GM19240 (cell line): ENCODE results near the gene WASHC4.

ENCODE experiments used
- DNase-seq: peaks from one replicate; pipeline ENCODE4 v3.0.0; 2011; ENCODE audit warnings: low spot score; ENCODE audit not compliant: insufficient read length

WASHC4 gene

GRCh38 chr12:105107494-105108371, at the start of gene WASHC4:
Gene WASHC4 (plus strand): TSS chr12:105107731. CDS start chr12:105107801, 70 bp downstream.
- DNase-seq, result peak; percentile 90

GRCh38 chr12:105060715-105061378, 46.7 kb upstream of the WASHC4 start:
- DNase-seq, result no peak

GRCh38 chr12:105064564-105065178, 42.9 kb upstream of the WASHC4 start:
- DNase-seq, result no peak

- DNase-seq, result no peak
These were observed 40.0 kb upstream of the WASHC4 start for GRCh38 chr12:105067511-105068031.

- no peak for DNase-seq
These were observed 37.4 kb upstream of the WASHC4 start for GRCh38 chr12:105069936-105070702.

GRCh38 chr12:105071981-105072380, 35.5 kb upstream of the WASHC4 start:
- DNase-seq, result no peak

GRCh38 chr12:105072888-105073488, 34.5 kb upstream of the WASHC4 start:
- DNase-seq, result no peak

DNA sequence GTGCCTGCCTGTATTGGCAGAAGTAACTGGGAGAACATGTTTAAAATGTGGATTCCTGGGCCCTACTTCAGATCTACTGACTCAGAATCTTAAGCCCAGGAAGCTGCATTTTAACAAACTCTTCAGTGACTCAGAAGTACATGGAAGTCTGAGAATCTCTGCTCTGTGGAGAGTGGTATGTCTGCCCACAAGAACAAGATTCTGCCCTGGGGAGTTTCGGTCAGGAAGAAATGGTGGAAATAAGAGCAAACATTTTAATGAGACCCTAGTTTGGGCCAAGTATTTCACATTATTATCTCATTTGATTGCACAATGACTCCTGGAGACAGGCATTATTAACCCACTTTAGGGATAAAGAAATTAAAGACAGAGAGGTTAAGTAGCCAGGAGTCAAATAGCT, 31.4 kb upstream of the WASHC4 start:
- no peak for DNase-seq

GRCh38 chr12:105076913-105077312, 30.6 kb upstream of the WASHC4 start:
- DNase-seq, result no peak

- DNase-seq, result no peak
These were observed 30.1 kb upstream of the WASHC4 start for GRCh38 chr12:105077435-105077834.

DNA sequence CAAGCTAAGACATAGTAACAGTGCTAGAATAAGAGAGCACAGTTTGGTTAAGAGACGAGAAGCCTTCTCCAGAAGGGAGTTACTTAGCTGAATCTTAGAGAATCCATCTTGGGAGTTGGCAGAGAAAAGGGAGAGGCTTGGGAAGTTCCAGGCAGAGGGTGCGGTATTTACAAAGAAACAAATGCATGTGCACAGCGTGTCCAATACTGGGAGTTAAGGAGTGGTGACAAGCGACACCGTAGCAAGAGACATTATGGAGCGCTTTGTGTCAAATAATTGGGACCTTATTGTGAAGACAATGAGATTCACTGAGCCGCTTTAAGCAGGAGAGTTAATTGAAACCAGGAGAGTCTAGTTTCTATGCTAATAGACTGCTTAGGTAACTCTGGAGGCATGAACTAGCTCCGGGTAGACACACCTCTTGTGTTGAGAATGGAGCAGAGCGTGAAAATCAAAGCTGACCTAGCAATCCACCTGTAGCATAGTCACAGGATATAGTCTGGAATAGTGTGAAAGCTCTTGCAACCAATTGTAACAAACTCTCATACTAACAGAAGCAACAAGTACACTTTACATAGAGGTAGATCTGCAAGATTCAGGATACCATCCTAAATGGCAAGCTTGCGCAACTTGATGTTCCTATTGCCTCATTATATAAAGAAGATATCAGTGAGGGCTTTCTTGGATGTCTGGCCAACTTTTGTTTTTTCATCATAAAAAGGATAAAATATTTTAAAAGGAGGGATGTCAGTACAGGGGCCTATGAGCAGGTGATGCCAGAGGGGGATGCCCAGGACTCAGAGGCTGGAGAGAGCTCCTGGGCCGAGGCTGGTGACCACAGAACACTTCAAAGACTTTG, 28.6 kb upstream of the WASHC4 start:
- no peak for DNase-seq

DNA sequence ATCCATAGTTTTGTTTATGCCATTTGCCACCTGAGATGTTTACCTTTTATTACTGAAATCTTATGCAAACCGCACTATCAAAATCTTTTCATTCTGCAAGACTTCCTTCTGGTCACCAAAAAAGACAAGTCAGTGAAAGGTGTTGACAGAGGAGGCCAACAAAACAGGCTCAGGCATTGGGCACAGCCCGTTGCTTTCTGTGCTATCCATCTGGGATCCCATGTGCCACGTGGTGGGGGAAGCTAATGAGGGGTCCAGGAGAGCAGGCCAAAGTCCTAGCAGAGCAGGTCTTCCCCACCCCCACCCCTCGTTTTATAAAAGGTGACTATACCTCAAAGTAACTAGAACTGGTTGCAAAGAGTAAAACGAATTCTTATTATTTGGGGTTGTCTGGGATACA, 24.5 kb upstream of the WASHC4 start:
- DNase-seq, result no peak

GRCh38 chr12:105083551-105084105, 23.9 kb upstream of the WASHC4 start:
- no peak for DNase-seq

DNA sequence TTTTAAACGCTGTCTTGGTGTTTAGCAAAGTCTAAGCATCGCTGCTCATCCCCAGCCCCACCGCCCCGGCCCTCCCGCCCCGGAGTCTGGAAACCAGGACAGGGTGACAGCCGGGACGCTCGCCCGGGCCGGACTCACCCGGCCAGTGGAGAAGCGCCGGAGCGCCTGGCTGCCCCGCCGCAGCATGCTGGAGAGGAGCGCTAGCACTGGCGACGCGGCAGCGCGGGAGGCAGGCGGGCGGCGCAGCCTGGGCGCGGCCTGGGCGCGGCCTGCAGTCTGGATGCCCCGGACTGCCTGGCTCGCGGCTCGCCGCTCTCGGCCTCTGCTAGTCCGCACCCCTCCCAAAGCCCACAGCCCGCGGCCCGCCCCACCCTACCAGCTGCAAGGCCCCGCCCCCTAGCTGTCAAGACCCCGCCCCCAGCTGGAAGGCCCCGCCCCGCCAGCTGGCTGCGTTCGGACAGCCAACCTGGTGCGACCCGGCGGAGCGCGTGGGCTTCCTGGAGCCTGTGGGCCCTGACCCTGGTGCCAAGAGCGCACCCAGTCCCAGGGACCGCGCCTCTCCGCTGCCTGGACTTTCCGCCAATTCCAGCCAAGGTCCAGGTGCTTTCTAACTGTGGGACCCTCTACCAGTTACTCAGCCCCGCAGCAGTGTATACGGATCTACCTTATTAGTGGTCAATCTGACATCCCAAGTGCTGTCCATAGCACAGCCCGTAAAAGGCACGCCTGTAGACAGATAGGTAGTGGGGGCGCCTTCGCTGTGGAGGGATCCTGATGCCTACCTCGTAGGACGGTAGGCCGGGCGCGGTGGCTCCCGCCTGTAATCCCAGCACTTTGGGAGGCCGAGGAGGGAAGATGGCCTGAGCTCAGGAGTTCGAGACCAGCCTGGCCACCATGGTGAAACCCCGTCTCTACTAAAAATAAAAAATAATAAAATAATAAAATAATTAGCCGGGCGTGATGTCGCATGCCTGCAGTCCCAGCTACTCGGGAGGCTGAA, 23.0 kb upstream of the WASHC4 start, which contains the start of gene ALDH1L2:
Gene ALDH1L2, minus strand, starts transcription at position 208 of the 1,000 bp plus-strand sequence. Its CDS starts 22 bp downstream, at position 186.
- no peak for DNase-seq

DNA sequence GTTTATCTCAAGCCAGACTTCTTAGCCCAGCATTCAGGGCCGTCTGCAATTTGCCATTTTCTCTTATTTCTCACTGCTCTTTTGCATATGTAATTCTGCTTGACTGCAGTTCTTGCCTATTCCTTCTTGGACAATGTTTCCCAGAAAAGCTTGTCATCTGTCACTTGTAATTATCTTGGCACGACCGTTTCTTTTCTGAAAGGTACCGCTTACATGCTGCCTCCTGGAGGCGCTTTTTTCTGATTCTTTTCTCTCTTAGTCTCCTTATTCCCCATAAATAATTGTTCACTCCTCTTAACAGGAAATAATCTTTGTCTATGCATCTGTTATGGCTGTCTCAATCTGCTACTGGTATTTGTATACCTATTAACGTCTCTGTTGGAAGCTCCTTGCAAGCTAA, 22.0 kb upstream of the WASHC4 start:
- DNase-seq, result no peak

GRCh38 chr12:105089817-105090216, 17.7 kb upstream of the WASHC4 start:
- DNase-seq, result no peak

- no peak for DNase-seq
These were observed 17.2 kb upstream of the WASHC4 start for GRCh38 chr12:105090361-105090760.
